Nephron (organoid): ENCODE data around the gene MICALL2.

ENCODE experiments used
- H3K27ac Mint-ChIP-seq, 3 experiments: 2 replicates each; pipeline ENCODE4 v1.8.0; 2020; ENCODE audit warnings: mixed read lengths in 3 of 3, mild to moderate bottlenecking in 2 of 3, moderate library complexity in 1 of 3
- H3K27me3 Mint-ChIP-seq: 2 replicates; pipeline ENCODE4 v1.8.0; 2021; ENCODE audit warnings: low read depth, mild to moderate bottlenecking, moderate library complexity, mixed read lengths
- H3K36me3 Mint-ChIP-seq: 2 replicates; pipeline ENCODE4 v1.8.0; 2020; ENCODE audit warnings: low read depth, mixed read lengths
- H3K4me1 Mint-ChIP-seq: 2 replicates; pipeline ENCODE4 v1.8.0; 2020; ENCODE audit warnings: mixed read lengths
- H3K4me3 Mint-ChIP-seq, 3 experiments: 2 replicates each; pipeline ENCODE4 v1.8.0; 2020; ENCODE audit warnings: mild to moderate bottlenecking in 3 of 3, mixed read lengths in 3 of 3, moderate library complexity in 2 of 3
- H3K9me3 Mint-ChIP-seq: 2 replicates; pipeline ENCODE4 v1.8.0; 2020; ENCODE audit warnings: mixed read lengths
- CTCF ChIP-seq, 3 experiments: fragments of 200-600 bp; sonication (generic); IDR thresholded peaks; one replicate each; pipeline ENCODE4 v1.5.0; 2021; ENCODE audit warnings: antibody characterized with exemption in 3 of 3; ENCODE audit not compliant: unreplicated experiment in 3 of 3

The MICALL2 gene

GRCh38 chr7:1468203-1468602 lies 8.9 kb upstream of the MICALL2 start:
- Mint-ChIP-seq H3K27ac (no peak overlapping the region), H3K4me3 (no peak overlapping the region), H3K27me3 (no peaks in the 10 kb centered on the region), H3K4me1 (no peaks in the 10 kb centered on the region), H3K36me3 (no peaks in the 10 kb centered on the region), H3K9me3 (no peaks in the 10 kb centered on the region)
- TF ChIP-seq CTCF (IDR thresholded peaks at IDR 0.05; ENCODE audit: unreplicated experiment in 3 of 3): no peak

- TF ChIP-seq CTCF (IDR thresholded peaks at IDR 0.05; ENCODE audit: unreplicated experiment in 3 of 3): no peak
- H3K4me3 Mint-ChIP-seq: no peak overlapping the region
Observed at GRCh38 chr7:1466524-1467271, 7.4 kb upstream of the MICALL2 start.

GRCh38 chr7:1464694-1465093 lies 5.4 kb upstream of the MICALL2 start:
- Mint-ChIP-seq H3K27me3 (peaks cover 6% of the 10 kb centered on the region), H3K36me3 (no peaks in the 10 kb centered on the region), H3K4me1 (peaks cover 8% of the 10 kb centered on the region), H3K4me3 (no peak overlapping the region), H3K27ac (no peak overlapping the region), H3K9me3 (no peaks in the 10 kb centered on the region)
- no peak for TF ChIP-seq CTCF (IDR thresholded peaks at IDR 0.05; ENCODE audit: unreplicated experiment in 3 of 3)

More at GRCh38 chr7:1466524-1467271, 7.4 kb upstream of the MICALL2 start:
- Mint-ChIP-seq H3K9me3 (no peaks in the 10 kb centered on the region), H3K36me3 (no peaks in the 10 kb centered on the region), H3K27ac (peak overlapping the region in 1 of 3 experiments; percentile 63), H3K4me1 (peaks cover 6% of the 10 kb centered on the region), H3K27me3 (no peaks in the 10 kb centered on the region)

GRCh38 chr7:1463676-1464223 lies 4.5 kb upstream of the MICALL2 start:
- no peak overlapping the region for H3K27ac Mint-ChIP-seq

GRCh38 chr7:1461646-1462375 lies 2.5 kb upstream of the MICALL2 start:
- Mint-ChIP-seq H3K4me1 (peaks cover 19% of the 10 kb centered on the region), H3K27ac (peak overlapping the region in 1 of 3 experiments; percentile 4), H3K4me3 (peak overlapping the region in 2 of 3 experiments; percentile 23 to 26), H3K36me3 (no peaks in the 10 kb centered on the region), H3K9me3 (no peaks in the 10 kb centered on the region), H3K27me3 (peaks cover 7% of the 10 kb centered on the region)
- TF ChIP-seq CTCF (IDR thresholded peaks at IDR 0.05; ENCODE audit: unreplicated experiment in 3 of 3): no peak

More at GRCh38 chr7:1463676-1464223, 4.5 kb upstream of the MICALL2 start:
- TF ChIP-seq CTCF (IDR thresholded peaks at IDR 0.05; ENCODE audit: unreplicated experiment in 3 of 3): no peak
- H3K9me3 Mint-ChIP-seq: no peaks in the 10 kb centered on the region
- no peak overlapping the region for H3K4me3 Mint-ChIP-seq
- peaks cover 7% of the 10 kb centered on the region for H3K27me3 Mint-ChIP-seq
- H3K36me3 Mint-ChIP-seq: no peaks in the 10 kb centered on the region
- H3K4me1 Mint-ChIP-seq: peaks cover 8% of the 10 kb centered on the region
